ENCODE results near the gene PNLIP. TPM values are rescaled to one million over a fixed set of nuclear protein-coding genes. Genes with fewer than 3 reads are reported as not detected.

Gene PNLIP
- total RNA-seq, 2 donors from 2014 or later = 0.89 TPM; not detected in 1

DNA sequence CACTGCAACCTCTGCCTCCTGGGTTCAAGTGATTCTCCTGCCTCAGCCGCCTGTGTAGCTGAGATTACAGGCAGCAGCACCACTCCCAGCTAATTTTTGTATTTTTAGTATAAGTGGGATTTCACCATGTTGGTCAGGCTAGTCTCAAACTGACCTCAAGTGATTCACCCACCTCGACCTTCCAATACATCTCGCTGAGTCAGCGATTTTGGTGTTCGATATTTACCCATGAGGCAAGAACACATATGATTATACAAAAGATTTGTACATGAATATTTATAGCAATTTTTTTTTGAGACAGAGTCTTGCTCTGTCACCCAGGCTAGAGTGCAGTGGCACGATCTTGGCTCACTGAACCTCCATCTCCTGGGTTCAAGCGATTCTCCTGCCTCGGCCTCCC is 19.8 kb downstream of the PNLIP start:
- intact Hi-C loops (cut with DNase I, micrococcal nuclease) = no loop called here
- ATAC-seq = no peak
- DNase-seq = no peak

DNA sequence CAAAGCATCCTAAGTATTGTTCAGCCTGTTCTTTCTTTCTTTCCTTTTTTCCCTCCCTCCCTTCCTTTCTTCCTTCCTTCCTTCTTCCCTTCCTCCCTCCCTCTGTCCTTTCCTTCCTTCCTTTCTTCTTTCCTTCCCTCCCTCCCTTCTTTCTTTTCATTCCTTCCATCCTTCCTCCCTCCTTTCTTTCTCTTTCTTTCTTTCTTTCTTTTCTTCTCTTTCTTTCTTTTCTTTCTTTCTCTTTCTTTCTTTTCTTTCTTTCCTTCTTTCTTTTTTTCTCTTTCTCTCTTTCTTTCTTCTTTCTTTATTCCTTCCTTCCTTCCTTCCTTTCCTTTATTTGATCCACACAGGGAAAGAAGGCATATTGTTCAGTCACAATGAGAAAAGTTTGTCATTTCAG is 21.2 kb downstream of the PNLIP start:
- intact Hi-C loops (cut with DNase I, micrococcal nuclease) = no loop called here
- ATAC-seq = no peak
- no peak for DNase-seq

DNA sequence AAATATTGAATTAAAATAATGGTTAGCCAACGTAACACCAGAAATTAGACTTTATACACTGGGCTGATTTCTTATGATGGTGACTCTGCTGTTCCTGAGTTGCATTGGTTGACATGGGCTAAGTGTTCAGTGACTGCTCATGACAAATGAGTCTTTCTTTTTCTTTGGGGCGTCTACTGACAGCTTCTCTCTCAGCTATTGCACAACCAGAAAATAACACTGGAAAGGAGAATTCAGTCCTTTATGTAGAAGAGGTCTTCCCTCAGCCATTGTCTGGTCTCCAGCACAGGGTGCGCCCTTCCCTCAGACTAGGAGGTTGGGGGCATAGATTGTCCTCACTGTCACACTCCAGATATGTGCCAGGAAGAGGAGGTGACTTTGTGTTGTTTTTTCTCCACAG is 21.6 kb downstream of the PNLIP start:
- ATAC-seq (no peak), DNase-seq (no peak)
- intact Hi-C loops (cut with DNase I, micrococcal nuclease) = no loop called here

DNA sequence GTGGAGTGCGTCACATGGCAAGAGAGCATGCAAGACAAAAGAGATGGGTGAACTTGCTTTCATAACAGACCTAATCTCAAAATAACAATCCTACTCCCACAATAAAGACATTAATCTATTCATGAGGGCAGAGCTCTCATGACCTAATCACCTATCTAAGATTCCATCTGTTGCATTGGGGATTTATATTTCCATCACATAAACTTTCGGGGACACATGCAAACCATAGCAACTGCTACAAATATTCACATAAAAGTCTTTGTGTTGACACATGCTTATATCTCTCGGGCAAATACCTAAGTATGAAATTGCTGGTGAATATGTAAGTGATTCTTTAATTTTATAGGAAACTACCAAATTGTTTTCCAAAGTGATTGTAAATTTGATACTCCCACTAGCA is 29.1 kb downstream of the PNLIP start:
- intact Hi-C loops (cut with DNase I, micrococcal nuclease) = no loop called here
- ATAC-seq (no peak), DNase-seq (no peak)

DNA sequence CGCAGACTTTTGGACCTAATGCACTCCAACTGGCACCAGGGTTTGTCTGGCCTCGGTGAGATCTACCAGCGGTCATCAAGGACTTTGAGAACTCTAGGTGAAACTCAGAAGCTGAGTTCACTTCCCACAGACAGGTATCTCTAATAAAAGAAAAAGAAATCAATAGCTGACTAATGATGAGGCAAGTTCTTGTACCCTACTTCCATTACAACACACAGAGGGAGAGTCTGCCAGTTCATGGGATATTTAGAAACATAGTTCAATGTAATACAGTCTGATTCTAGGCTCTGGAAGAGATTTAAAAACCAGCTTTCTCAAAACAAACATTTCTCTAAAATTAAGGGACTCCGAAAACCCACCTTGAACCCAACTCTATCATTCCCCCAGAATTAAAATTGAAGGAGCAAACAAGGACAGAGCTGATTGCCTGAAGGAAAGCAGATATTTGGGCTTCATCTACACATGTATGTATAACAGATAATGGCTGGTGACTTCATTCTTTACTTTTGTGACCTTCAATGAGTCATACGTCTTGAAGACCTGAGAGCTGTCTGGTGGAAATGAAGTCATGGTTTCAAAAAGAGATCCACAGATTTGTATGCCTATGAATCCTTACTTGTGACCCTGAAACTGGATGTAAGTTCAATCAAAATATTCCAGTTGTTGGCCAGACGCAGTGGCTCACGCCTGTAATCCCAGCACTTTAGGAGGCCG is 42.3 kb downstream of the PNLIP start:
- no peak for ATAC-seq

DNA sequence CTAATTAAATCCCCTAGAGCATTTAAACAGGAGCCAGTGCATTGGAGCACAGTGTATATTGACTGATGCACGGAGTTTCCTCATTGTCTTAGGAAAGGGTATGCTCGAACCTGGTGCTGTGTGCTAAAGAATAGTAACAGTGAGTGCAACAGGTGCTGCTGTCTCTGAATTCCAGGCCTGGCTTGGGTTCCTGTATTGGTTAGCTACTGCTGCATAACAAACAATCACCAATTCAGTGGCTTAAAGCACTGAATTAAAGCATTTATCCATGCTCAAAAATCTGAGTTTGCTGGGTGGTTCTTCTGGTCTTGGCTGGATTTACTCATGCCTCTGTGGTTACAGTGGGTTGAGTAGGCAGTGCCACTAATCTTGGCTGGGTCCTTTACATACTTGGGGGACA is 43.3 kb downstream of the PNLIP start:
- DNase-seq (no peak), ATAC-seq (no peak)
- intact Hi-C loops (cut with DNase I, micrococcal nuclease) = no loop called here

More for the DNA sequence above, 42.3 kb downstream of the PNLIP start:
- no peak for DNase-seq
- intact Hi-C loops (cut with DNase I, micrococcal nuclease) = no loop called here

DNA sequence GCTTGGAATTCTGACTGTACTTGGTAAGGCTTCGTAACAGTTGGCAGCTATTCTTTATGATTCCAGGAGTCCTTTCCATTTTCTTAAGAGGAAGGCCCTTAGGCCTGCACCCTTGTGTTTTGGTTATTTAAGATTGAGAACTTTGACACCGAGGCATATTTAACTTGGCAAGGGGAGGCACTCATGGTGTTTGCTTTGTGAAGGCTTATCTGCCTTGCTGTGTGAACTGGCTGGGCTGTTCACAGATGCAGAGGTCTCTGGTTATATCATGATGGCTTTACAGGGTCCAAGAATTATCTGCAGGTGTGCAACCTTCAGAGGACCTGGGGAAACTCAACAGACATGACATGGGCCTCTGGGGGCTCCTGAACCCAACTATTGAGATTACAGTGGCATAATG is 44.2 kb downstream of the PNLIP start:
- intact Hi-C loops (cut with DNase I, micrococcal nuclease) = no loop called here
- ATAC-seq (peak; percentile 90), DNase-seq (peak; percentile 24 to 70)

DNA sequence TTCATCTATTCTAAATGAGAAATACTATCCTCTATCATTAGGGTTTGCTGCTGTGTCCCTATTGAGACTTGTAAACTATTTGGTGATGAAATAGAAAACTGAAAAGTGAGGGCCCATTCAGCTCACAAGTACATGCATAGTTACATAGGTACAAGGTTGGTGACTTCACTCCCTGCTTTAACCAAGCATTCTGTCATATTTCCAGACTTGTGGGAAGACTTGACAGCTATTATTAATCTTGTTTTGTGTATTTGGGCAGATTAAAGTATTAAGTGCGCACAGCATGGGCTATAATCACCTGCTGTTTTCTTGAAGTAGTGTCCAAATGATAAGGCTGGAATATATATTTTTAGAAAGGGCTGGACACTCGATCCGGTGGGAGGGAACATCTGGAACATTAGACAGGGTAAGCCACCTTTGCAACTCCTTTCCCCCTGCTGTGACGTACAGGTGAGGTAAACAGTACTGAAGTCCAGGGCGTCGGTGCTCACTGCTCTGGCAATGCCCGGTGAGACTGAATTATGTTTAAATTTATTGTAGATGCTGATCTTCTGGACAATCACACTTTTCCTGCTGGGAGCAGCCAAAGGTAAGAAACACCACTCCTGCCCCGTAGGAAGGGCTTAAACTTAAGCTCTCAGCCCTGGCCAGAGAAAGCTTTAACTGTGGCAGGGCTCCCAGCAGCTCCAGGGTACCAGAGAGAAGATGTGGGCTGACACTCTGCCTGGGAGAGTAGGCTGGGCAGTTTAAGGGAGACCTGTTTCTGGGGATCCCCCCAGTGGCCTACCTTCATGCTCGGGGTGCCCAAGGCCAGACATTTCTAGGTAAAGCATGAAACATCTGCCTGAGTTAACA is 45.1 kb downstream of the PNLIP start, which contains the start of gene PNLIPRP1:
PNLIPRP1 (plus strand) TSS at position 370 of the 855 bp plus-strand sequence; CDS start at position 541, 171 bp downstream.
- DNase-seq = peak; percentile 53 to 62
- ATAC-seq = peak; percentile 82
- intact Hi-C loops (cut with DNase I, micrococcal nuclease) = no loop called here

DNA sequence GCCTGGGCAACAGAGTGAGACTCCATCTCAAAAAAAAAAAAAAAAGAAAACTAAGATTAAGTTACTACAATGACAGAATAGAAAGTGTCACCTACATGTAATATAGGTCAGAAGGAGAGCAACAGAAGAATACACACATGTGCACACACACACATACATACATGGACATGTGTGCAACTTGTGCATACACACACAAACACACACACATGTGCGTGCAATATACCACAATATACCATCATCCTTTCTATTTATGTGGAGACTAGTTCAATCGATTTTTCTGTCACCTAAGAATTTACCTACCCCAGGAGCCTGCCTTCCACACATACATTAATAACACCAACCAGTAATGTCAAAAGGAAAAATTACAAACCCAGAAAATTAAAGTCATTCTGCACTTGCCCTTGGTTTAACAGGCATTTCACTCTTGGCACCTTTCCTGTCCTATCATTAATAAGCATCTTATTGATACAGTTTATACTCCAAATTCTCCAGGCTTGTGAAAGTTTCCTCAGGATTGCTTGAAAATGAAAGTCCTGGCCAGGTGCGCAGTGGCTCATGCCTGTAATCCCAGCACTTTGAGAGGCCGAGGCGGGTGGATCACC is 47.5 kb downstream of the PNLIP start:
- DNase-seq = no peak
- no peak for ATAC-seq
- intact Hi-C loops (cut with DNase I, micrococcal nuclease) = no loop called here

DNA sequence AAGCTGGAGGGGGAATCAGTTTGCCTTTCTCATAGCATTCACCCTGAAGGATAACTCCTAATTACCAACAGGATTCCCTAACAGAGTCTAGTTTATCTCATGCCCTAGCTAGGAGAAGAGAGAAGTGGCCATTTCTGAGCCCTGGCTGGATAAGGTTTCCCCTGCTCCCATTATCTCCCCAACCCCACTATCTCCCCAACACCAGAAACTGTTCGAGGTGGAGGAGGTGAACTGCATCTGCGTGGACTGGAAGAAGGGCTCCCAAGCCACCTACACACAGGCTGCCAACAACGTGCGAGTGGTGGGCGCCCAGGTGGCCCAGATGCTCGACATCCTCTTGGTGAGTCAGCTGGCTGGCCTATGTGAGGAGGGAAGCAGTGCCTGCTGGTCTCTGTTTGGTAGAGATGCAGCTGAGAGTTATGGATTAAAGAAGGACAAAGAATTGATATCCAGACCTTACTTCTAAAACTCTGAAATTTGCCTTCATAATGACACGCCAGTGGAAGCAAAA is 48.8 kb downstream of the PNLIP start:
- DNase-seq (no peak), ATAC-seq (no peak)
- intact Hi-C loops (cut with DNase I, micrococcal nuclease) = no loop called here

DNA sequence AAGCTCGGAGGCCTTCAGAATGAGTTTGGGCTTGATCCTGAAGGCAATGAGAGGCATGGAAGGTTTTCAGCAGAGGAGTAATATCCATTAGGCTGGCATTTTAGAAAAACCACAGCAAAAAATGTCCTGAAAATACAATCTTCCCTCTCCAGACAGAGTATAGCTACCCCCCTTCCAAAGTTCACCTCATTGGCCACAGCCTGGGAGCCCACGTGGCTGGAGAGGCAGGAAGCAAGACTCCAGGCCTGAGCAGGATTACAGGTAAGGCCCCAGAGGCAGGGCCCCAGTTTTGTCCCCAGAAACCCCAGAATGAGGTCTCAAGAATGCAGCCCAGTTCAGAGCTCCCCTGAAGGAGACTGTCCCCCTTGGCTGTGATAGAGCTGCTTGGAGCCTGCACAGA is 50.3 kb downstream of the PNLIP start:
- no peak for ATAC-seq
- no peak for DNase-seq
- intact Hi-C loops (cut with DNase I, micrococcal nuclease) = no loop called here

DNA sequence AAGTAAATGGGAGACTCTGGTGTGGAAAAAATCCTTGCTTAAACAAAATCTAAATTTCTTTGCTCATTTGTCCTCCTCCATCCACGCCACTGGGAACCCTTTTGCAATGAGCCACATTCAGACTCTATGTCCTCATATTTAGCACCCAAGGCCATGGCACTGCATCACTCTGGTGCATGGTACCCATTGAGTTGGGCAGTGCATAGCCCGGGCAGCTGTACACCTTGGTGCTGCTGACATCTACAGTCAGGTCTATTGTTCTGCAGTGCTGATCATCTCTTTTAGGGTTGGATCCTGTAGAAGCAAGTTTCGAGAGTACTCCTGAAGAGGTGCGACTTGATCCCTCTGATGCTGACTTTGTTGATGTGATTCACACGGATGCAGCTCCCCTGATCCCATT is 51.8 kb downstream of the PNLIP start:
- intact Hi-C loops (cut with DNase I, micrococcal nuclease) = no loop called here

DNA sequence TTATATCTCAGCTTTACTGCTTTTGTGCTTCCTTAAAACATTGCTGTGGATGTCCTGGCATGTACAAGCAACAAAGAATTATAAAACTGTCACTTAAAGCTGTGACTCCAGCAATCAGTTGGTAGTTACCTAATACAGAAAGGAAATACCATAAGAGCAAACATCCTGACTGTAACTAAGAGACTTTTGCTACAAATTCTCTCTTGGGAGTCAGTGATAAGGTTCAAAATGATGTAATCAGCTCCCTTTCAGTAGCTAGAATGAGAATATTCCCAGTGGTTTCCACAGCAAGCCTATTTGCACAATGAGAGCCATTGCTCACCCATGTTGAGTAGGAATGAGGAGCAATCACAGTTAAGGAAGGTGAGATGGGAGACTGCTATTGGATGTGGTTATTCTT is 52.6 kb downstream of the PNLIP start:
- ATAC-seq (no peak), DNase-seq (no peak)

More for the DNA sequence above, 51.8 kb downstream of the PNLIP start:
- no peak for ATAC-seq
- no peak for DNase-seq

DNA sequence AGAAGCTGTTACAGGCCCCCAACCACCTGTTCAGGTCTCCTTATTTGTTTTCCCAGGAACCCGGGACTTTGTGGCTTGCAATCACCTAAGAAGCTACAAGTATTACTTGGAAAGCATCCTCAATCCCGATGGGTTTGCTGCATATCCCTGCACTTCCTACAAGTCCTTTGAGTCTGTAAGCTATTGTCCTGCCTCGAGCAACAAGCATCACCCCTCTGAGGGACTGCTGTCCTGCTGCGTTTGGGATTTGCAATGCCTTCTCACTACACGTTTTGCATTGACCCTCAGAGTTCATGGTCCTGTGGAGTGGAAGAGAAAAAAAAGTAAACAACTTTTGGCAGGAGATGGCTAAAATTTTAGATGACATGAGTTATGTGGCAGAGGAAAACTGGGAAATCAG is 54.3 kb downstream of the PNLIP start:
- no peak for ATAC-seq
- no peak for DNase-seq
- intact Hi-C loops (cut with DNase I, micrococcal nuclease) = no loop called here

More for the DNA sequence above, 52.6 kb downstream of the PNLIP start:
- intact Hi-C loops (cut with DNase I, micrococcal nuclease) = no loop called here

DNA sequence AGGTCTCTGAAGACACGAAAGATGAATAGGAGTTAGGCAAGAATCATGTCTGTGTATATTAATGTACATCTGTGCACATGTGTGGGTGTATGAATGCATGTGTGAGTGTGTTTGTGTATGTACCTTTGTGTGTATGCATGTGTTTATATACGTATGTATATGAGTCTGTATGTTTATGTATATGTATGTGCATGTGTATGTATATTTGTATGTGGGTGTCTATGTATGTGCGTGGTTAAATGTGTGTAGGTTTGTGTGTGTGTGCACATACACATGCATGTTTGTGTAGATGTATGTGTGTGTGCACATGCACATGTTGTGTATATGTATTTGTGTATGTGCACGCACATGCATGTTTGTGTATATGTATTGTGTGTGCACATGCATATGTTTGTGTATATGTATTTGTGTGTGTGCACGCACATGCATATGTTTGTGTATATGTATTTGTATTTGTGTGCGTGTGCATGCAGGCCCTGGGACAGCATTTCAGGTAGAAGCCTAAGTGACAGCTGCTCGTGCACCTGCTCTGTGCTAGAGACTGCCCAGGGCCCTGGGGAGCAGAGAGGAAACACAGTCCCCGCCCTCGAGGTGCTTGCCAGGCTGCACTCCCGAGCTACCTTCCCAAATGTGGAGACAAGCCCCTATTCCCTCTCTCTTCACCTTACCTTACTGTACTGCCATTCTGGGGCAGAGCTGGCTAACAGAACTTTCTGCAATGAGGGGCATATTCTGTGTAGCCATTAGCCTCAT is 57.1 kb downstream of the PNLIP start:
- peak; percentile 31 for ATAC-seq
- intact Hi-C loops (cut with DNase I, micrococcal nuclease) = no loop called here

DNA sequence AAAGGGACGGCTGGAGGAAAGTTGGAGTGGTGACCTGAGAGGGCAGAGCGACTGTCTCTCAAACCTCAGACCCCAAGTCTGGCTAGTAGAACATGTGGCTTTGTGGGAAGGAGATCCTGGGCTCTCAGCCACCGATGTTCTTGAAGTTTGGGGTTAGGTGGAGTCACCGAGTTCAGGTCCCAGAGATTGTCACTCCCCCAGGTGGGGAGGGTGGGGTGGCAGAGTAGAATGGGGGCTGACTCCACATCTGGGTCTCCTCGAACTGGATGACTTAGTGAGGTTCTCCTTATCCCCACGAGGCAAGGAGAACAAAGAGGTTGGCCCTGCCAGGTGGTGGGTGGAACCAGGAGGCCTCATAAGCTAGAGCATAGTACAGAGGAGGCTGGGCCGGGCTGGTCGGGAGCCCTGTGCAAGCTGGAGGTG is 60.3 kb downstream of the PNLIP start:
- intact Hi-C loops (cut with DNase I, micrococcal nuclease) = no loop called here
- no peak for DNase-seq
- ATAC-seq = no peak

More for the DNA sequence above, 57.1 kb downstream of the PNLIP start:
- DNase-seq = no peak

DNA sequence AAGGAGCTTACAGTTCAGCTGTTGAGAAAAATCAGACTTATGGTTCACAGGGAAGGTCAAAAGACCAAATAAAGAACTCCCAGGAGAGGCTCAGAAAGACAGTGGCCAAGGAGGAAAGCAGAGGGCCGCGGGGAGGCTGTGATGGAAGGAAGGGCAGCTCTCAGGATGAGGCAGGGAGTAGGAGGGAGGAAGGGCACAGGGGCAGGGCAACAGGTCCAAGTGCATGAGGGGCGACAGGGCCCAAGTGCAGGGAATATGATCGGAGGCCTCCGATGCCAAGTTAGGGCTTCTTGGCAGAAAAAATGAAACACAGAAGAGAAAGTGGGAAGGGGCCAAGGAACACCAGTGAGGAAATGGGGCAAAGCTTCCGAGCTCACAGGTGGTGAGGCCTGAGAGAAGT is 61.6 kb downstream of the PNLIP start:
- intact Hi-C loops (cut with DNase I, micrococcal nuclease) = no loop called here

DNA sequence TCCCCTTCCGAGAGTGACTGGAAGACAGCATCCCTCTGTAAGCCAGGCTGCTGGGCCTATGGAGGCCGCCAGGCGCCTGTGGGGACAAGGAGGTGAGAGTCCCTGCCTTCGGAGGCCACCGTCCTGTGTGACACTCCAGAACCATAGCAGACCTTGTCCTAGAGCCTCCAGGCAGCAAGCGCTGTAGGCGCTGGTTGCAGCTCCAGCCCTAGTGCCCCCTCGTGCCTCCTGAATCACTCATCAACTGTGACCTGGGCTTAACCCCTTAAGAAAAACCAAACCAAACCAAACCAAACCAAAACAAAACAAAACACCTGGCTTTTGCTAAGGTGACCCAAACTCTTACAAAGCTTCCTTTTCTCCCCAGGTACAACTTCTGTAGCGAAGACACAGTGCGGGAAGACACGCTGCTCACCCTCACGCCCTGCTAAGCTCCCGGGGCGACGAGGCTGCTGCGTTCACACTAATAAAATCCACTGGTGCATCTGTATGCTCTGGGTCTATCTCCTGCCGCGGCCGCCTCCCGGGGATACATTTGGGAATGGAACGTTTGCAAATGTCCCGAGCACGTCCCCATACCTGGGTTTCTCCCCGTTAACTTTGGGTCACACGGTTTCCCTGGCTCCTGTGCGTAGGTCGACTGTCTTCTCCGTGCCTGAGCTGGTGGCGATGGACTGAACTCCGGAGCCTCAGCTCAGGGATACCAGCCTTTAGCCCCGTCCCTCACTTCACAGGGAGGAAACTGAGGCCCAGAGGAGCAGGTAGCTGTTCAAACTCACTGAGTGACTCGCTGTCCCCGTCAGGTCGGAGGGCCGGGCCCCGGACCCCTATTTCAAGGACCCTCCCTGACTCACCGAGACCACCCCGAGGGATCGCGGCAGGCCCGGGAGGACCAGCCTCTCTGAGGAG is 63.2 kb downstream of the PNLIP start:
- DNase-seq = peak in 1 of 2 donors; percentile 50
- peak; percentile 48 for ATAC-seq
- intact Hi-C loops (cut with DNase I, micrococcal nuclease) = no loop called here

More for the DNA sequence above, 61.6 kb downstream of the PNLIP start:
- DNase-seq = no peak
- no peak for ATAC-seq

Measured in left colon (tissue), 2 donors.